ENCODE measurements around the gene PLD5.

Gene PLD5

GRCh38 chr1:242556759-242557158 is 32.3 kb upstream of the PLD5 start:
- Histone ChIP-seq H2BK120ac (ENCODE audit: insufficient read depth, low read length, poor library complexity) (no peak overlapping the region), H2AK5ac (ENCODE audit: low read length) (no peak overlapping the region), H3K27me3 (ENCODE audit: insufficient read depth, low read length) (no peaks in the 10 kb centered on the region), H2BK5ac (ENCODE audit: low read depth, low read length, poor library complexity) (no peak overlapping the region), H2BK12ac (ENCODE audit: low read length) (no peak overlapping the region), H4K8ac (ENCODE audit: low read depth, low read length) (no peak overlapping the region), H3K4me1 (ENCODE audit: control insufficient read depth in 1 of 2, insufficient read depth in 2 of 2, low read length in 2 of 2) (no peaks in the 10 kb centered on the region), H3K14ac (ENCODE audit: low read length) (no peak overlapping the region), H3K36me3 (ENCODE audit: control insufficient read depth in 1 of 2, insufficient read depth in 2 of 2, low read length in 2 of 2) (no peaks in the 10 kb centered on the region), H3K9ac (ENCODE audit: low read length) (no peak overlapping the region), H4K91ac (ENCODE audit: low read depth, low read length) (no peak overlapping the region), H2AFZ (ENCODE audit: insufficient read depth, low read length, poor library complexity) (no peak overlapping the region), H3K27ac (ENCODE audit: low read depth, low read length) (no peak overlapping the region), H3K18ac (ENCODE audit: low read length) (no peak overlapping the region), H3K9me3 (ENCODE audit: insufficient read depth, low read depth, low read length) (peaks cover 2% of the 10 kb centered on the region), H3K23ac (ENCODE audit: low read length) (no peak overlapping the region), H3K79me2 (ENCODE audit: control insufficient read depth, insufficient read depth, low read length, poor library complexity) (no peaks in the 10 kb centered on the region), H3K4me2 (ENCODE audit: low read length) (no peak overlapping the region), H3K79me1 (ENCODE audit: low read length) (no peaks in the 10 kb centered on the region), H4K12ac (ENCODE audit: low read depth, low read length) (no peak overlapping the region), H3K4ac (ENCODE audit: low read depth, low read length) (no peak overlapping the region), H3K4me3 (ENCODE audit: low read depth, low read length) (no peak overlapping the region)
- WGBS (ENCODE audit: extremely low coverage, insufficient coverage, insufficient read length), result no CpG with 5 or more reads among the region's 5 CpGs
- DNase-seq, result no peak

GRCh38 chr1:242556276-242556675 is 31.8 kb upstream of the PLD5 start:
- no peak overlapping the region for H2BK5ac ChIP-seq (ENCODE audit: low read depth, low read length, poor library complexity)
- no peaks in the 10 kb centered on the region for H3K79me2 ChIP-seq (ENCODE audit: control insufficient read depth, insufficient read depth, low read length, poor library complexity)

GRCh38 chr1:242554577-242554976 is 30.1 kb upstream of the PLD5 start:
- Histone ChIP-seq H3K79me1 (ENCODE audit: low read length) (no peaks in the 10 kb centered on the region), H2BK12ac (ENCODE audit: low read length) (no peak overlapping the region), H3K36me3 (ENCODE audit: control insufficient read depth in 1 of 2, insufficient read depth in 2 of 2, low read length in 2 of 2) (no peaks in the 10 kb centered on the region), H3K27ac (ENCODE audit: low read depth, low read length) (no peak overlapping the region), H2AFZ (ENCODE audit: insufficient read depth, low read length, poor library complexity) (no peak overlapping the region), H3K4me1 (ENCODE audit: control insufficient read depth in 1 of 2, insufficient read depth in 2 of 2, low read length in 2 of 2) (no peaks in the 10 kb centered on the region), H3K18ac (ENCODE audit: low read length) (no peak overlapping the region), H3K27me3 (ENCODE audit: insufficient read depth, low read length) (no peaks in the 10 kb centered on the region), H2BK5ac (ENCODE audit: low read depth, low read length, poor library complexity) (no peak overlapping the region), H2BK120ac (ENCODE audit: insufficient read depth, low read length, poor library complexity) (no peak overlapping the region), H3K4me3 (ENCODE audit: low read depth, low read length) (no peak overlapping the region), H4K12ac (ENCODE audit: low read depth, low read length) (no peak overlapping the region), H3K9ac (ENCODE audit: low read length) (no peak overlapping the region), H3K4ac (ENCODE audit: low read depth, low read length) (no peak overlapping the region), H3K23ac (ENCODE audit: low read length) (no peak overlapping the region), H2AK5ac (ENCODE audit: low read length) (no peak overlapping the region), H4K91ac (ENCODE audit: low read depth, low read length) (no peak overlapping the region), H3K4me2 (ENCODE audit: low read length) (no peak overlapping the region), H3K79me2 (ENCODE audit: control insufficient read depth, insufficient read depth, low read length, poor library complexity) (no peaks in the 10 kb centered on the region), H3K9me3 (ENCODE audit: insufficient read depth, low read depth, low read length) (peaks cover 2% of the 10 kb centered on the region), H4K8ac (ENCODE audit: low read depth, low read length) (no peak overlapping the region), H3K14ac (ENCODE audit: low read length) (no peak overlapping the region)
- WGBS (ENCODE audit: extremely low coverage, insufficient coverage, insufficient read length), result no CpG with 5 or more reads among the region's 6 CpGs
- DNase-seq, result no peak

More at GRCh38 chr1:242556276-242556675, 31.8 kb upstream of the PLD5 start:
- Histone ChIP-seq H3K4me3 (ENCODE audit: low read depth, low read length) (no peak overlapping the region), H3K4me1 (ENCODE audit: control insufficient read depth in 1 of 2, insufficient read depth in 2 of 2, low read length in 2 of 2) (no peaks in the 10 kb centered on the region), H3K36me3 (ENCODE audit: control insufficient read depth in 1 of 2, insufficient read depth in 2 of 2, low read length in 2 of 2) (no peaks in the 10 kb centered on the region), H3K9me3 (ENCODE audit: insufficient read depth, low read depth, low read length) (peaks cover 2% of the 10 kb centered on the region), H2BK120ac (ENCODE audit: insufficient read depth, low read length, poor library complexity) (no peak overlapping the region), H2AK5ac (ENCODE audit: low read length) (no peak overlapping the region), H3K23ac (ENCODE audit: low read length) (no peak overlapping the region), H4K8ac (ENCODE audit: low read depth, low read length) (no peak overlapping the region), H3K18ac (ENCODE audit: low read length) (no peak overlapping the region), H3K27ac (ENCODE audit: low read depth, low read length) (no peak overlapping the region), H3K4ac (ENCODE audit: low read depth, low read length) (no peak overlapping the region), H3K79me1 (ENCODE audit: low read length) (no peaks in the 10 kb centered on the region), H3K9ac (ENCODE audit: low read length) (no peak overlapping the region), H2BK12ac (ENCODE audit: low read length) (no peak overlapping the region), H3K27me3 (ENCODE audit: insufficient read depth, low read length) (no peaks in the 10 kb centered on the region), H3K14ac (ENCODE audit: low read length) (no peak overlapping the region), H3K4me2 (ENCODE audit: low read length) (no peak overlapping the region), H4K91ac (ENCODE audit: low read depth, low read length) (no peak overlapping the region), H4K12ac (ENCODE audit: low read depth, low read length) (no peak overlapping the region), H2AFZ (ENCODE audit: insufficient read depth, low read length, poor library complexity) (no peak overlapping the region)
- DNase-seq, result no peak

- no CpG with 5 or more reads among the region's 6 CpGs for WGBS (ENCODE audit: extremely low coverage, insufficient coverage, insufficient read length)
- Histone ChIP-seq H3K79me2 (ENCODE audit: control insufficient read depth, insufficient read depth, low read length, poor library complexity) (no peaks in the 10 kb centered on the region), H4K12ac (ENCODE audit: low read depth, low read length) (no peak overlapping the region), H3K4me3 (ENCODE audit: low read depth, low read length) (no peak overlapping the region), H3K27ac (ENCODE audit: low read depth, low read length) (no peak overlapping the region), H2BK5ac (ENCODE audit: low read depth, low read length, poor library complexity) (no peak overlapping the region), H3K9ac (ENCODE audit: low read length) (no peak overlapping the region), H3K27me3 (ENCODE audit: insufficient read depth, low read length) (no peaks in the 10 kb centered on the region), H3K9me3 (ENCODE audit: insufficient read depth, low read depth, low read length) (no peaks in the 10 kb centered on the region), H3K18ac (ENCODE audit: low read length) (no peak overlapping the region), H2BK12ac (ENCODE audit: low read length) (no peak overlapping the region), H3K36me3 (ENCODE audit: control insufficient read depth in 1 of 2, insufficient read depth in 2 of 2, low read length in 2 of 2) (no peaks in the 10 kb centered on the region), H3K79me1 (ENCODE audit: low read length) (no peaks in the 10 kb centered on the region), H3K23ac (ENCODE audit: low read length) (no peak overlapping the region), H3K4me2 (ENCODE audit: low read length) (no peak overlapping the region), H4K8ac (ENCODE audit: low read depth, low read length) (no peak overlapping the region), H2AFZ (ENCODE audit: insufficient read depth, low read length, poor library complexity) (no peak overlapping the region), H3K14ac (ENCODE audit: low read length) (no peak overlapping the region), H2AK5ac (ENCODE audit: low read length) (no peak overlapping the region), H4K91ac (ENCODE audit: low read depth, low read length) (no peak overlapping the region), H3K4ac (ENCODE audit: low read depth, low read length) (no peak overlapping the region), H3K4me1 (ENCODE audit: control insufficient read depth in 1 of 2, insufficient read depth in 2 of 2, low read length in 2 of 2) (no peaks in the 10 kb centered on the region), H2BK120ac (ENCODE audit: insufficient read depth, low read length, poor library complexity) (no peak overlapping the region)
- no peak for DNase-seq
Observed at GRCh38 chr1:242546849-242547729, 22.6 kb upstream of the PLD5 start.
